ENCODE results near the gene RAB6B.

GRCh38 chr3:133838916-133839800 lies 56.5 kb downstream of the RAB6B start:
- TF ChIP-seq ZNF112 (tag by site-specific recombination; IDR thresholded peaks at IDR 0.05) (no peak), ZNF830 (tag by site-specific recombination; IDR thresholded peaks at IDR 0.05; ENCODE audit: low read depth) (no peak), ZNF555 (tag by site-specific recombination; conservative IDR thresholded peaks at IDR 0.05) (no peak), ZNF16 (tag by site-specific recombination; IDR thresholded peaks at IDR 0.05; ENCODE audit: low read depth) (no peak), REST (tag by site-specific recombination; IDR thresholded peaks at IDR 0.05) (no peak), ZSCAN30 (tag by site-specific recombination; IDR thresholded peaks at IDR 0.05) (no peak), CTCF (tag by site-specific recombination; IDR thresholded peaks at IDR 0.05) (no peak)

Measured in HEK293 (cell line).